Stimulated activated CD4-positive, alpha-beta T cell treated with anti-CD3 and anti-CD28 coated beads, Interleukin-12 subunit alpha, Interleukin-12 subunit beta, amount 100 ng/mL, for 24 hours (primary cell): ENCODE data around the gene PTH2R.

Experiments
- DNase-seq, 2 experiments: peaks; one replicate each; pipeline ENCODE4 v3.0.0-alpha.2; 2020; ENCODE audit warnings: low read depth in 2 of 2

Gene PTH2R

DNA sequence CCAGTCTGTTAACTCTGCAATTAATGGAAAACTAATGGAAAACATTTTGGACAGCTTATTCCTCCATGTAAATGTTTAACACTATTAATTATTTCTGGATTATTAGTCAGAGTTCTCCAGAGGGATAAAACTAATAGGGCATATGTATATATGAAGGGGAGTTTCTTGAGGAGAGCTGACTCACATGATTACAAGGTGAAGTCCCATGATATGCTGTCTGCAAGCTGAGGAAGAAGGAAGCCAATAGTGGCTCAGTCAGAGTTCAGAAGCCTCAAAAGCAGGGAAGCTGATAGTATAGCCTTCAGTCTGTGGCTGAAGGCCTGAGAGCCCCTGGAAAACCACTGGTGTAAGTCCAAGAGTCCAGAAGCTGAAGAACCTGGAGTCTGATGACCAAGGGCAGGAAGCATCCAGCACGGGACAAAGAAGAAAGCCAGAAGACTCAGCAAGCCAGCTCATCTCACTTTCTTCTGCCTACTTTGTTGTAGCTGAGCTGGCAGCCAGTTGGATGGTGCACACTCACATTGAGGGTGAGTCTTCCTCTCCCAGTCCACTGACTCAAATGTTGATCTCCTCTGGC, 136.0 kb downstream of the PTH2R start:
- no peak for DNase-seq
